ENCODE data around the gene SYNCRIP.

DNA sequence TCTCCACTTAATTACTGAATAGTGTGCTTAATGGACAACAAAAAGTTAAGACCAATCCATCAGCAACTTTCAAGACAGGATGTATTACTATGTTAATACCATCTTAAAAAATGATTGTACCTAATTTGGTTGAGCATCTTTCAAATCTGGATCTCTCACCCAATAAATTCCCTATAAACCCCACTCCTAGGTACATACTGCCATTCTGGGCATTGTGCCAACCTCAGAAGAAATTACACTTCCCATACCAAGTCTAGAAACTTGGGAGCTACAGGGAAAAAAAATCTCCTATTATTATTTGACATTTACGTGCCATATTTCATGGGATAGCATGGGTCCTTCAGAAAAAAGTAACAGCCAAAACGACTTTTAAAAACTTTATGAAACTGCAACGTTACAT lies 5.1 kb downstream of the SYNCRIP start:
- TF ChIP-seq, protein P1, sequence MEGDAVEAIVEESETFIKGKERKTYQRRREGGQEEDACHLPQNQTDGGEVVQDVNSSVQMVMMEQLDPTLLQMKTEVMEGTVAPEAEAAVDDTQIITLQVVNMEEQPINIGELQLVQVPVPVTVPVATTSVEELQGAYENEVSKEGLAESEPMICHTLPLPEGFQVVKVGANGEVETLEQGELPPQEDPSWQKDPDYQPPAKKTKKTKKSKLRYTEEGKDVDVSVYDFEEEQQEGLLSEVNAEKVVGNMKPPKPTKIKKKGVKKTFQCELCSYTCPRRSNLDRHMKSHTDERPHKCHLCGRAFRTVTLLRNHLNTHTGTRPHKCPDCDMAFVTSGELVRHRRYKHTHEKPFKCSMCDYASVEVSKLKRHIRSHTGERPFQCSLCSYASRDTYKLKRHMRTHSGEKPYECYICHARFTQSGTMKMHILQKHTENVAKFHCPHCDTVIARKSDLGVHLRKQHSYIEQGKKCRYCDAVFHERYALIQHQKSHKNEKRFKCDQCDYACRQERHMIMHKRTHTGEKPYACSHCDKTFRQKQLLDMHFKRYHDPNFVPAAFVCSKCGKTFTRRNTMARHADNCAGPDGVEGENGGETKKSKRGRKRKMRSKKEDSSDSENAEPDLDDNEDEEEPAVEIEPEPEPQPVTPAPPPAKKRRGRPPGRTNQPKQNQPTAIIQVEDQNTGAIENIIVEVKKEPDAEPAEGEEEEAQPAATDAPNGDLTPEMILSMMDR (IDR thresholded peaks at IDR 0.05) = no peak
- TF ChIP-seq POLR2A (IDR thresholded peaks at IDR 0.05; ENCODE audit: low read depth) (no peak), EP300 (IDR thresholded peaks at IDR 0.05) (no peak)
